ENCODE data around the gene SIPA1L3. TPM values are rescaled to one million over a fixed set of nuclear protein-coding genes. Genes with fewer than 3 reads are reported as not detected.

SIPA1L3 gene
- polyA plus RNA-seq, 1 donor from 2014 or later = 2.8 TPM

- H3F3A ChIP-seq (ENCODE audit: insufficient read depth, low read length, poor library complexity, severe bottlenecking) = no peaks in the 10 kb centered on the region
- H4K20me1 ChIP-seq (ENCODE audit: insufficient read depth) = no peaks in the 10 kb centered on the region
- TF ChIP-seq MXI1 (conservative IDR thresholded peaks at IDR 0.05; ENCODE audit: poor library complexity, severe bottlenecking) (no peak), POLR2AphosphoS5 (IDR thresholded peaks at IDR 0.05) (no peak), SMC3 (conservative IDR thresholded peaks at IDR 0.05; ENCODE audit: poor library complexity) (no peak), REST (IDR thresholded peaks at IDR 0.05; ENCODE audit: borderline replicate concordance) (no peak), TAF1 (IDR thresholded peaks at IDR 0.05; ENCODE audit: low read depth) (no peak), EZH2 (IDR thresholded peaks at IDR 0.05; ENCODE audit: borderline replicate concordance, insufficient read depth, low read length, poor library complexity, severe bottlenecking) (no peak), CTCF (IDR thresholded peaks at IDR 0.05; ENCODE audit: poor library complexity, severe bottlenecking) (no peak), RAD21 (conservative IDR thresholded peaks at IDR 0.05) (no peak), EP300 (conservative IDR thresholded peaks at IDR 0.05; ENCODE audit: poor library complexity, severe bottlenecking) (no peak)
- no peaks in the 10 kb centered on the region for H3K36me3 ChIP-seq (ENCODE audit: insufficient read depth, low read length)
- H3K9me3 ChIP-seq (ENCODE audit: low read length) = no peaks in the 10 kb centered on the region
- H3K27me3 ChIP-seq (ENCODE audit: insufficient read depth, low read depth, low read length) = no peaks in the 10 kb centered on the region
- no peak overlapping the region for H2AFZ ChIP-seq (ENCODE audit: low read depth, low read length)
- H3K4me3 ChIP-seq (ENCODE audit: low read length) = no peak overlapping the region
- H3K9me2 ChIP-seq (ENCODE audit: insufficient read depth, low read length) = no peaks in the 10 kb centered on the region
- no peak overlapping the region for H3K27ac ChIP-seq (ENCODE audit: low read length)
- no peak overlapping the region for H3K9ac ChIP-seq (ENCODE audit: low read length)
- H3K4me2 ChIP-seq (ENCODE audit: low read length) = no peak overlapping the region
- H3K79me2 ChIP-seq (replicated peaks; ENCODE audit: insufficient read depth, low read length) = no peaks in the 10 kb centered on the region
Observed at GRCh38 chr19:37997911-37998344, 90.9 kb downstream of the SIPA1L3 start.

- H3F3A ChIP-seq (ENCODE audit: insufficient read depth, low read length, poor library complexity, severe bottlenecking) = no peaks in the 10 kb centered on the region
- no peak overlapping the region for H2AFZ ChIP-seq (ENCODE audit: low read depth, low read length)
- no peak overlapping the region for H3K9ac ChIP-seq (ENCODE audit: low read length)
- no peaks in the 10 kb centered on the region for H3K27me3 ChIP-seq (ENCODE audit: insufficient read depth, low read depth, low read length)
- H4K20me1 ChIP-seq (ENCODE audit: insufficient read depth) = no peaks in the 10 kb centered on the region
- TF ChIP-seq RAD21 (conservative IDR thresholded peaks at IDR 0.05) = no peak
- no peak for TF ChIP-seq REST (IDR thresholded peaks at IDR 0.05; ENCODE audit: borderline replicate concordance)
- no peak for TF ChIP-seq CTCF (IDR thresholded peaks at IDR 0.05; ENCODE audit: poor library complexity, severe bottlenecking)
- no peak for TF ChIP-seq EZH2 (IDR thresholded peaks at IDR 0.05; ENCODE audit: borderline replicate concordance, insufficient read depth, low read length, poor library complexity, severe bottlenecking)
- no peak for TF ChIP-seq TAF1 (IDR thresholded peaks at IDR 0.05; ENCODE audit: low read depth)
- TF ChIP-seq EP300 (conservative IDR thresholded peaks at IDR 0.05; ENCODE audit: poor library complexity, severe bottlenecking) = no peak
- H3K79me2 ChIP-seq (replicated peaks; ENCODE audit: insufficient read depth, low read length) = no peaks in the 10 kb centered on the region
- no peaks in the 10 kb centered on the region for H3K9me2 ChIP-seq (ENCODE audit: insufficient read depth, low read length)
- H3K9me3 ChIP-seq (ENCODE audit: low read length) = no peaks in the 10 kb centered on the region
- H3K4me2 ChIP-seq (ENCODE audit: low read length) = no peak overlapping the region
- no peak overlapping the region for H3K4me3 ChIP-seq (ENCODE audit: low read length)
- no peaks in the 10 kb centered on the region for H3K36me3 ChIP-seq (ENCODE audit: insufficient read depth, low read length)
- no peak overlapping the region for H3K27ac ChIP-seq (ENCODE audit: low read length)
Observed at GRCh38 chr19:37998801-37999308, 91.8 kb downstream of the SIPA1L3 start.

Data from neural cell (in vitro differentiated cells).